Epithelial cell of esophagus (primary cell): ENCODE measurements around the gene PPM1E.
"Not testable (repeated sequence)": the region's sequence is repeated elsewhere in the genome, so short reads cannot be mapped to it uniquely, and the experiment has no call there.

Source experiments
- DNase-seq: peaks from one replicate; pipeline ENCODE4 v3.0.0; 2010; ENCODE audit warnings: low read depth
- H3K4me3 ChIP-seq: 2 replicates; pipeline ENCODE4 v1.5.1; 2011; ENCODE audit warnings: mild to moderate bottlenecking, low read length, control low read depth
- TF ChIP-seq, protein P1 (sequence below): IDR thresholded peaks from 2 replicates; pipeline ENCODE4 v1.5.1; 2011; ENCODE audit warnings: low read depth, mild to moderate bottlenecking, low read length, control low read depth, inconsistent platforms; ENCODE audit not compliant: insufficient read depth; ENCODE audit errors: missing control alignments

The PPM1E gene

DNA sequence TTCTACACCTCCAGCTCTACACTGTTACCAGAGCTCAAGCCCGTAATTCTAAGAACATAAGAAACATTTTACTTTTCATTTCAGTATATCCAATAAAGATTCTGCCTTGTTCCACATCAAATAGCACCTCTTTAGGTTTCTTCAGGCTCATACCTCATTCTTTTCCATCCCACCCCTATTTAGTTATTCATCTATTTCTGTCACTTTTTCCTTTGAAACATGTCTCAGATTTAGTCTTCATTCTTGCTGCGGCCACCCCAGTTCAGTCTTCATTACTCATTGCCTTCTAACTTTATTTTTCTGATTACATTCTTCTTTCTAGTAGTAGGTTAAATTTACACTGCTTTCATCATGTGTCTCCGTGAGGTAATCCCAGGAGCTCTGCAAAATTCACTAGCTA lies 33.5 kb downstream of the PPM1E start:
- TF ChIP-seq, protein P1, sequence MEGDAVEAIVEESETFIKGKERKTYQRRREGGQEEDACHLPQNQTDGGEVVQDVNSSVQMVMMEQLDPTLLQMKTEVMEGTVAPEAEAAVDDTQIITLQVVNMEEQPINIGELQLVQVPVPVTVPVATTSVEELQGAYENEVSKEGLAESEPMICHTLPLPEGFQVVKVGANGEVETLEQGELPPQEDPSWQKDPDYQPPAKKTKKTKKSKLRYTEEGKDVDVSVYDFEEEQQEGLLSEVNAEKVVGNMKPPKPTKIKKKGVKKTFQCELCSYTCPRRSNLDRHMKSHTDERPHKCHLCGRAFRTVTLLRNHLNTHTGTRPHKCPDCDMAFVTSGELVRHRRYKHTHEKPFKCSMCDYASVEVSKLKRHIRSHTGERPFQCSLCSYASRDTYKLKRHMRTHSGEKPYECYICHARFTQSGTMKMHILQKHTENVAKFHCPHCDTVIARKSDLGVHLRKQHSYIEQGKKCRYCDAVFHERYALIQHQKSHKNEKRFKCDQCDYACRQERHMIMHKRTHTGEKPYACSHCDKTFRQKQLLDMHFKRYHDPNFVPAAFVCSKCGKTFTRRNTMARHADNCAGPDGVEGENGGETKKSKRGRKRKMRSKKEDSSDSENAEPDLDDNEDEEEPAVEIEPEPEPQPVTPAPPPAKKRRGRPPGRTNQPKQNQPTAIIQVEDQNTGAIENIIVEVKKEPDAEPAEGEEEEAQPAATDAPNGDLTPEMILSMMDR: no peak
- no peak overlapping the region for H3K4me3 ChIP-seq
- no peak for DNase-seq

DNA sequence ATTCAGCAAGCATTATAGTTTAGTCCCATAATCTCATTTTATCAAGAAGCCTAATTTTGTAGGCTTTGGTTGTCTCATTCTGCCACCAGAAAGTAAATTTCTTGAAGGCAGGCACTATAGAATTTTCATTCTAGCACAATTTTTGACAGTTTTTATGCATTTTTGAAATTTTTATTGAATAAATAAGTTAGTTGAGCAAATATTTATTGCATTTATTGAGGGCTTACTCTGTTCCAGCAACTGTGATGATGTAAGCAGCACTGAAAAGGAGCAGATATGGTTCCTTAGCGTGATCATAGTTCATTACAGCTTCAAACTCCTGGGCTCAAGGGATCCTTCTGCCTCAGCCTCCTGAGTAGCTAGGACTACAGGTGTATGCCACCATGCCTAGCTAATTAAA lies 34.2 kb downstream of the PPM1E start:
- TF ChIP-seq, protein P1: no peak
- DNase-seq: no peak
- no peak overlapping the region for H3K4me3 ChIP-seq

DNA sequence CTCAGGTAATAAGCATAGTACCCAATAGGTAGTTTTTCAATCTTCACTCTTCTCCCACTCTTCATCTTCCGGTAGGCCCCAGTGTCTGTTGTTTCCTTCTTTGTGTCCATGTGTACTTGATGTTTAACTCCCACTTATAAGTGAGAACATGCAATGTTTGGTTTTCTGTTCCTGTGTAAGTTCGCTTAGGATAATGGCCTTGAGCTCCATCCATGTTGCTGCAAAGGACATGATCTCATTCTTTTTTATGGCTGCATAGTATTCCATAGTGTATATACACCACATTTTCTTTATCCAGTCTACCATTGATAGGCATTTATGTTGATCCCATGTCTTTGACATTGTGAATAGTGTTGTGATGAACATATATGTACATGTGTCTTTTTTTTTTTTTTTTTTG lies 38.9 kb downstream of the PPM1E start:
- not testable (repeated sequence) for H3K4me3 ChIP-seq, DNase-seq

DNA sequence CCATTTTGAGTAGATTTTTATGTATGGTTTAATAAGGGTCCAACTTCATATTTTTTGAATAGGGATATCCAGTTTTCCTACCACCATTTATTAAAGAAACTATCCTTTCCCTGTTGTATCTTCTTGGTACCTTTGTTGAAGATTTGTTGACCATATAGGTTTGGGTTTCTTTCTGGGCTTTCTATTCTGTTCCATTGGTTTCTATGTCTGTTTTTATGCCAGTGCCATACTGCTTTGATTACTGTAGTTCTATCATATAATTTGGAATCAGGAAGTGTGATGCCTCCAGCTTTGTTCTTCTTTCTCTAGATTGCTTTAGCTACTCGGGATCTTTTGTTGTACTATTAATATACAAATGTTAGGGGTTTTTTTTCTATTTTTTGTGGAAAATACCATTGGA lies 46.5 kb downstream of the PPM1E start:
- TF ChIP-seq, protein P1: no peak
- DNase-seq: no peak
- no peak overlapping the region for H3K4me3 ChIP-seq

DNA sequence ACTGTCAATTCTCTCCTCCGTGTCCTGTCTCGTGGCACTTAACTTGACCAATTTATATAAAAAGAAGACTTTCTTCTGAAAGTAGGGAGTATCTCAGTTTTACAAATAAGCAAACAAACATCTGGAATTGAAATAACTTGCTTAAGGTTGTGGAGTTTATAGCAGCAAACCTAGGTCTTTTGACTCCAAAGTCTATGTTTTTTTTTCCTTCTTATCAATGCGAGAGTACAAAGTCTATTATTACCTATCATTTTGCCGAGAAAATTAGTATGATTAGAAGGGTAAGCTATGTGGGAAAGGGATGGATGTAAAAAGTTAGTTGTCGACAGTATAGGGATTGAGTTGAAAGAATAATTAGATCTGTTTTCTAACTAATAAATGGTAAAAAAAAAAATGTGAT lies 50.4 kb downstream of the PPM1E start:
- TF ChIP-seq, protein P1: no peak
- no peak overlapping the region for H3K4me3 ChIP-seq

DNA sequence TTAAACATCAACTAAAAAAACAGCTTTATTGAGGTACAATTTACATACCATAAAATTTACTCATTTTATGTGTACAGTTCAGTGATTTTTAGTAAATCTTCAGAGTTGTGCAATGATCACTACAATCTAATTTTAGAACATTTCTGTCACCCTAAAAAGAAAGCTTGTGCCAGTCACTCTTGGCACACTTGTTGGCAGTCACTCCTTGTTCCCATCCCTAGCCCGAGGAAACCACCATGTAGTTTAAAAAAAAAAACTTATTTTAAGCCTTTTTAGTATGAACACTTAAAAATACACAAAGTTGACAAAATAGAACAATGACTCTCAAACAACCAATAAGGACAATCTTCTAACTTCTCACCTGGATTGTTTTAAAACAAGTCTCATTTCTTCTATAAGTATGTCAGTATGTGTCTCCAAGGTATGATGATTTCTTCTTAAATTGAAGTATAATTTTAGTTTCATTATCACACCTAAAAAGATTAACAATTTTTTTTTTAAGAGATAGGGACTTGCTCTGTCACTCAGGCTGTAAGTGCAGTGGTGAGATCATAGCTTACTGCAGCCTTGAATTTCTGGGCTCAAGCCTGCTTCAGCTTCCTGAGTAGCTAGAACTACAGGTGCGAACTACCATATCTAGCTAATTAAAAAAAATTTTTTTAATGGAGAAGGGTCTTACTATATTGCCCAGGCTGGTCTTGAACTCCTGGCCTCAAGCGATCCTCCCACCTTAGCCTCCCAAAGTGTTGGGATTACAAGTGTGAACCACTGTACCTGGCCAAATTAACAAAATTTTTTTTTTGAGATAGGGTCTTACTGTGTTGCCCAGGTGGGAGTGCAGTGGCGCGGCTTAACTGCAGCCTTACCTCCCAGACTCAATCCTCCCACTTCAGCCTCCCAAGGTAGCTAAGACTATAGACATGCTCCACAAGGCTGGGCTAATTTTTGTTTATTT lies 53.2 kb downstream of the PPM1E start:
- no peak for DNase-seq
- TF ChIP-seq, protein P1: no peak
- no peak overlapping the region for H3K4me3 ChIP-seq

More for the DNA sequence above, 50.4 kb downstream of the PPM1E start:
- DNase-seq: no peak

DNA sequence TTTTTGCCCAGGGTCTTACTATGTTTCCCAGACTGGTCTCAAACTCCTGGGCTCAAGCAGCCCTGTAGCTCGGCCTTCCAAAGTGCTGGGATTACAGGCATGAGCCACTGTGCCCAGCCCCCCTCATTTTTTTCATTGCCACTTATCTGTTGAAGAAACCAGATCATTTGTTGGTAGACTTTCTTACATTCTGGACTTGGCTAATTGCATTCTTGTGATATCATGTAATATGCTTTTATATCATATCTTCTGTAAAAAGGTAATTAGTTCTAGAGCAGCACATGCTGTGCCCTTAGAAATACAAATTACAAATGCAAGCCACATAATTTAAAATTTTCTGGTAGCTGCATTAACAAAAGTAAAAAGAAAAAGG lies 53.9 kb downstream of the PPM1E start:
- DNase-seq: no peak
- no peak overlapping the region for H3K4me3 ChIP-seq
- TF ChIP-seq, protein P1: no peak
